Mesothelial cell of epicardium (in vitro differentiated cells): ENCODE data around the gene CRACR2A. TPM values are rescaled to one million over a fixed set of nuclear protein-coding genes. Genes with fewer than 3 reads are reported as not detected.

ENCODE experiments used
- DNase-seq, 2 experiments: peaks; one replicate each; pipeline ENCODE4 v3.0.0; 2021; ENCODE audit warnings: low spot score in 2 of 2; ENCODE audit not compliant: unreplicated experiment in 2 of 2
- H3K27ac Mint-ChIP-seq: 2 replicates; pipeline ENCODE4 v1.8.0; 2021; ENCODE audit warnings: mixed read lengths
- H3K27me3 Mint-ChIP-seq: 2 replicates; pipeline ENCODE4 v1.8.0; 2021; ENCODE audit warnings: low read depth, mixed read lengths
- H3K36me3 Mint-ChIP-seq: 2 replicates; pipeline ENCODE4 v1.8.0; 2021; ENCODE audit warnings: mixed read lengths
- H3K4me1 Mint-ChIP-seq: 2 replicates; pipeline ENCODE4 v1.8.0; 2021; ENCODE audit warnings: mixed read lengths
- H3K4me3 Mint-ChIP-seq: 2 replicates; pipeline ENCODE4 v1.8.0; 2021; ENCODE audit warnings: mild to moderate bottlenecking, moderate library complexity, mixed read lengths
- H3K9me3 Mint-ChIP-seq: 2 replicates; pipeline ENCODE4 v1.8.0; 2021; ENCODE audit warnings: mixed read lengths
- CTCF ChIP-seq: fragments of 200-600 bp; sonication (generic); IDR thresholded peaks from one replicate; pipeline ENCODE4 v1.5.0; 2021; ENCODE audit warnings: antibody characterized with exemption; ENCODE audit not compliant: unreplicated experiment
- total RNA-seq: library from RNA; stranded (reverse); gene quantifications from 3 replicates; pipeline ENCODE4 v1.2.1, GENCODE V29; 2021

The CRACR2A gene
- total RNA-seq, 1 donor from 2014 or later: 1.0 TPM

GRCh38 chr12:3667485-3667884, 85.4 kb downstream of the CRACR2A start:
- DNase-seq: no peak
- Mint-ChIP-seq H3K9me3 (no peaks in the 10 kb centered on the region), H3K27me3 (no peaks in the 10 kb centered on the region), H3K36me3 (no peaks in the 10 kb centered on the region), H3K27ac (no peak overlapping the region), H3K4me3 (no peak overlapping the region), H3K4me1 (no peaks in the 10 kb centered on the region)
- TF ChIP-seq CTCF: no peak

- Mint-ChIP-seq H3K27me3 (no peaks in the 10 kb centered on the region), H3K36me3 (no peaks in the 10 kb centered on the region), H3K27ac (no peak overlapping the region), H3K4me1 (no peaks in the 10 kb centered on the region), H3K4me3 (no peak overlapping the region), H3K9me3 (no peaks in the 10 kb centered on the region)
- TF ChIP-seq CTCF: no peak
- no peak for DNase-seq
Measured at GRCh38 chr12:3666441-3666840, 86.5 kb downstream of the CRACR2A start.

- no peak for TF ChIP-seq CTCF
- Mint-ChIP-seq H3K27ac (no peak overlapping the region), H3K36me3 (no peaks in the 10 kb centered on the region), H3K4me1 (no peaks in the 10 kb centered on the region), H3K4me3 (no peak overlapping the region), H3K9me3 (no peaks in the 10 kb centered on the region), H3K27me3 (no peaks in the 10 kb centered on the region)
- DNase-seq: no peak
Measured at GRCh38 chr12:3662521-3662921, 90.4 kb downstream of the CRACR2A start.

GRCh38 chr12:3661028-3661427, 91.9 kb downstream of the CRACR2A start:
- TF ChIP-seq CTCF: no peak
- Mint-ChIP-seq H3K27me3 (peaks cover under 1% of the 10 kb centered on the region), H3K27ac (no peak overlapping the region), H3K9me3 (no peaks in the 10 kb centered on the region), H3K4me3 (no peak overlapping the region), H3K4me1 (no peaks in the 10 kb centered on the region), H3K36me3 (no peaks in the 10 kb centered on the region)
- DNase-seq: no peak

GRCh38 chr12:3658327-3659163, 94.4 kb downstream of the CRACR2A start:
- no peak for DNase-seq
- no peak for TF ChIP-seq CTCF
- H3K9me3 Mint-ChIP-seq: no peaks in the 10 kb centered on the region
- H3K27me3 Mint-ChIP-seq: peaks cover 3% of the 10 kb centered on the region
- H3K4me3 Mint-ChIP-seq: no peak overlapping the region
- H3K4me1 Mint-ChIP-seq: peaks cover 6% of the 10 kb centered on the region
- no peak overlapping the region for H3K27ac Mint-ChIP-seq
- H3K36me3 Mint-ChIP-seq: no peaks in the 10 kb centered on the region
